Coronary artery (tissue), 2 donors: ENCODE data around the gene NUDT22.

Source experiments
- DNase-seq: peaks from one replicate; pipeline ENCODE4 v3.0.0-alpha.2; 2017; ENCODE audit warnings: low spot score
- H3K27ac ChIP-seq, 2 donors: fragments of 200-600 bp; sonication (generic); one replicate each; pipeline ENCODE4 v1.5.1; 2016 to 2019
- H3K4me3 ChIP-seq: fragments of 200-600 bp; sonication (generic); 2 replicates; pipeline ENCODE4 v1.5.1; 2016; ENCODE audit warnings: mild to moderate bottlenecking, moderate library complexity
- TF ChIP-seq, protein P1 (sequence below): fragments of 200-600 bp; sonication (generic); IDR thresholded peaks from one replicate; pipeline ENCODE4 v1.5.1; 2019; ENCODE audit warnings: antibody characterized with exemption

NUDT22 gene

DNA sequence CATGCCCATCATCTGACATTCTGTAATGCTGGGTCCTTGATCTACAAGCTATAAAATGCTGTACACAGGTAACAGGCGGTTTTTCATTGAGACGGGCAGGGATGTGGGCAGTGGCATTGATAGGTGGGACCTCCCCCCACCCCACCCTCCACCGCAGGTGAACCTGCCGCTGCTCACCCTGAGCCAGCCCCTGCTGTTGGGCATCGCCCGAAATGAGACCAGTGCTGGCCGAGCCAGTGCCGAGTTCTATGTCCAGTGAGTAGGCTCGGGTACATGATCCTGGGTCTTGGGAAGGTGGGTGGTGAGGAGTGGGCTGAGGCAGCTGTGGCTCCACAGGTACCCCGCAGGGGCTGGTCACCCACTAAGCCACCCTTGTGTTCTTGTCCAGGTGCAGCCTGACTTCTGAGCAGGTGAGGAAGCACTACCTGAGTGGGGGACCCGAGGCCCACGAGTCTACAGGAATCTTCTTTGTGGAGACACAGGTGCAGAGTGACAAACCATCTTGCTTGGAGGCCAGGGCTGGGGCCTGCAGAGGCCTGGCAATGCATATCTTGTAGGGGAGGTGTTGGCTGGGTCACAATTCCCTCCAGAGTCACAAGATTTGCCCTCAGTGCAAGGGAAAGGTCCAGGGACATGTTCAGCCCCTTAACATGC lies 3.1 kb downstream of the NUDT22 start:
- peak overlapping the region; percentile 93 to 95 for H3K27ac ChIP-seq
- peak overlapping the region; percentile 75 for H3K4me3 ChIP-seq
- TF ChIP-seq, protein P1, sequence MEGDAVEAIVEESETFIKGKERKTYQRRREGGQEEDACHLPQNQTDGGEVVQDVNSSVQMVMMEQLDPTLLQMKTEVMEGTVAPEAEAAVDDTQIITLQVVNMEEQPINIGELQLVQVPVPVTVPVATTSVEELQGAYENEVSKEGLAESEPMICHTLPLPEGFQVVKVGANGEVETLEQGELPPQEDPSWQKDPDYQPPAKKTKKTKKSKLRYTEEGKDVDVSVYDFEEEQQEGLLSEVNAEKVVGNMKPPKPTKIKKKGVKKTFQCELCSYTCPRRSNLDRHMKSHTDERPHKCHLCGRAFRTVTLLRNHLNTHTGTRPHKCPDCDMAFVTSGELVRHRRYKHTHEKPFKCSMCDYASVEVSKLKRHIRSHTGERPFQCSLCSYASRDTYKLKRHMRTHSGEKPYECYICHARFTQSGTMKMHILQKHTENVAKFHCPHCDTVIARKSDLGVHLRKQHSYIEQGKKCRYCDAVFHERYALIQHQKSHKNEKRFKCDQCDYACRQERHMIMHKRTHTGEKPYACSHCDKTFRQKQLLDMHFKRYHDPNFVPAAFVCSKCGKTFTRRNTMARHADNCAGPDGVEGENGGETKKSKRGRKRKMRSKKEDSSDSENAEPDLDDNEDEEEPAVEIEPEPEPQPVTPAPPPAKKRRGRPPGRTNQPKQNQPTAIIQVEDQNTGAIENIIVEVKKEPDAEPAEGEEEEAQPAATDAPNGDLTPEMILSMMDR = no peak
- DNase-seq = no peak

DNA sequence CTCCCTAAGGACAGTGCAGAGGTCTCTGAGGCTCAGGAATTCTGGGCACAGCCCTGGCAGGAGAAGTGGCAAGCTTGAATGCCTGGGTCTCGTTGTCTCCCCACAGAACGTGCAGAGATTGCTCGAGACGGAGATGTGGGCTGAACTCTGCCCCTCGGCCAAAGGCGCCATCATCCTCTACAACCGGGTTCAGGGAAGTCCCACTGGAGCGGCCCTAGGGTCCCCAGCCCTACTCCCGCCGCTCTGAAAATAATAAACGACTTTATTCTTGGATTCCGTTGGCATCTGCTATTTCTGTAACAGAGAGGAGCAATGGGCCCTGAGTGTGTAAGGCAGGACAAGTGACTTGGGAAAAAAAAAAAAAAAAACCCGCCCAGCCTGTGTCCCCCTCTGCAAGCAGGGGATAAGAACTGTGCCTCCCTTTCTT lies 3.7 kb downstream of the NUDT22 start:
- Histone ChIP-seq H3K4me3 (peak overlapping the region; percentile 75), H3K27ac (peak overlapping the region; percentile 93 to 95)
- no peak for DNase-seq
- TF ChIP-seq, protein P1 = no peak

DNA sequence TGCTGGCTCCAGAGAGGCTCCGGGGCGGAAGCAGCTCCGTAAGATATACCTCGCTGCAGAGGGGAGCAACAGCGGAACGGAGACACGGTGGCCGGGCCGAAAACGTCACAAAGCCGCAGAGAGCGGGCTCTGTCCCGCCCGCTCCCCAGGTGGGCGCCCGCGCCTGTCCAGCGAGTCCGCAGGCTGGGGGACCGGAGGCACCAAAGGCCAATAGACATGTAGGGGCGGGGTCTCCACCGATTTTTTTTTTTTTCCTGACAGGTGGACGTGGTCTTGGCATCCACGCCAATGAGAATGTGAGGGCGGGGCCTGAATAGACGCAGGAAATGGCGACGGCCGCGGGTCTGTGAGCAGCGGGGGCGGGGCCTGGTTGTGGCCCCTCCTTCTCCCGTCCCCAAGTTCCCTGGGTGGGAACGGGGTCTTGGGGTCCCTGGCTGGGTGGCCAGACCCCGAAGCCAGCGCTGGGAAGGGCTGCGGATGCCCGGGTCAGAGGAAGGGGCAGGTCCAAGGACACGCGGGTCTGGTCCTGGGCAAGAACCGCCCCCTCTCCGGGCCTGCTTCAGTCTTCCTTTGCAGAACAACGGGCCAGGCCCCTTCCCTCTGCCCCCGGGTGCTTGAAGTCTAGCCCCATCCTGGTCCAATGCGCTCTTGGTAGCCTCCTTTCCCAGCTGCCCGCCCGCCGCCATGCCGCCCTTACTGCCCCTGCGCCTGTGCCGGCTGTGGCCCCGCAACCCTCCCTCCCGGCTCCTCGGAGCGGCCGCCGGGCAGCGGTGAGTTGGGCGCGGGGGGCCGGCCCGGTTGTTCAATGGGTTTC lies 4.3 kb downstream of the NUDT22 start, which contains the start of gene DNAJC4:
Gene DNAJC4 (plus strand): TSS at position 378 of the 814 bp plus-strand sequence. CDS start 307 bp downstream, at position 685.
- no peak for DNase-seq
- Histone ChIP-seq H3K4me3 (peak within 1 kb of the TSS; percentile 75), H3K27ac (peak within 1 kb of the TSS; percentile 93 to 95)
- TF ChIP-seq, protein P1 = no peak

DNA sequence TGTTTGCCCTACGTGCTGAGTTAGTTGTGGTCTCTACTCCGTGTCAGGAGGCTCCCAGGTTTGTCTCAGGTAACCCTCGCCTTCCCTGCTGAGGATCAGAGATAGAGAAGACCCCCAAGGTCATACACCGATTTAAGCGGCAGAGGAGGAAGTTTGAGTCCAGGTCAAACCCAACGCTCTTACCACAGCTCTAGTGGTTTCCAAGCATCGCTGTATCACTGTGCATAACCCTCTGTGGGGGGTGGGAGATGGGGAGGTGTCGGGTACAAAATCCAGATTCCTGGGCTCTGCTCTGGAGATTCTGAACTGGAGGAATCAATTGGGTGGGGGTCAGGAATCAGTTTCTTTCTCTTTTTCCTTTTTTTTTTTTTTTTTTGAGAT lies 4.9 kb downstream of the NUDT22 start:
- H3K4me3 ChIP-seq = peak overlapping the region; percentile 75
- TF ChIP-seq, protein P1 = no peak
- no peak for DNase-seq
- H3K27ac ChIP-seq = peak overlapping the region; percentile 93 to 95

DNA sequence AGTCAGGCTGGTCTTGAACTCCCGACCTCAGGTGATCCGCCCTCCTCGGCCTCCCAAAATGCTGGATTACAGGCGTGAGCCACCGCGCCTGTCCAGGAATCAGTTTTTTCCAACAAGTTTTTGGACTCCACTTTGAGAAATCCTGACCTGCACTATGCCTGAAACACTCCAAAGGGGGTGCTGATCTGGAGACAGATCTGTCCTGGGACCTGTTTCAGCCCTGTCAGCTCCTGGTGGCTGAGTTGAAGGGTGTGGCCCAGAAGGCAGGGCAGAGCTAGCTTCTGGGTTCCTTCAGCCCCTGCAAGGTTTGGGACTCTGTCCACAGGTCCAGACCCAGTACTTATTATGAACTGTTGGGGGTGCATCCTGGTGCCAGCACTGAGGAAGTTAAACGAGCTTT lies 5.5 kb downstream of the NUDT22 start:
- no peak overlapping the region for H3K4me3 ChIP-seq
- TF ChIP-seq, protein P1 = no peak
- no peak for DNase-seq
- H3K27ac ChIP-seq = peak overlapping the region in 1 of 2 donors; percentile 5

DNA sequence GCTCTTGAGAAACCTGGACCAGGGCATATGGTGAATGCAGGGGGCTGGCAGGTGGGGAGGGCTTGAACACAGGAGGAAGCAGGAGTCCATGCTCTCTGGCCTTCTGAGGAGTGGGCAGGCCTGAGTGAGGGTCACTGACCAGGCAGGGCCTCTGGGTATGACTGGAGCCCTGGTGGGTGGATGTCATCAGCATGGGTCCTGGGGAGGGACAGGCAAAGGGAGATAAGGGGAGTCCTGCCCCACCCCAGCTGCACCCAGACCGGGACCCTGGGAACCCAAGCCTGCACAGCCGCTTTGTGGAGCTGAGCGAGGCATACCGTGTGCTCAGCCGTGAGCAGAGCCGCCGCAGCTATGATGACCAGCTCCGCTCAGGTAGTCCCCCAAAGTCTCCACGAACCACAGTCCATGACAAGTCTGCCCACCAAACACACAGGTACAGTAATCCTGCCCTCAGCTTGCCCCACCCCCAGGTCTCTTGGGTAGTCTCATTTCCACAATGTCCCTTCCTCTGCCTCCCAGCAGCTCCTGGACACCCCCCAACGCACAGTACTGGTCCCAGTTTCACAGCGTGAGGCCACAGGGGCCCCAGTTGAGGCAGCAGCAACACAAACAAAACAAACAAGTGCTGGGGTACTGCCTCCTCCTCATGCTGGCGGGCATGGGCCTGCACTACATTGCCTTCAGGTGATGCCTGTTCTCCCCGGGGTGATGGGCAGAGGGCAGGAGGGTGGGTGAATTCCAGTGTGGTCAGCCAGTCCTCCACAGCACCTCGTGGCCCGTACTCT lies 6.3 kb downstream of the NUDT22 start:
- TF ChIP-seq, protein P1 = no peak
- Histone ChIP-seq H3K27ac (peak overlapping the region in 1 of 2 donors; percentile 20), H3K4me3 (no peak overlapping the region)
- no peak for DNase-seq
